ENCODE measurements around the gene NCBP1.

NCBP1 gene

DNA sequence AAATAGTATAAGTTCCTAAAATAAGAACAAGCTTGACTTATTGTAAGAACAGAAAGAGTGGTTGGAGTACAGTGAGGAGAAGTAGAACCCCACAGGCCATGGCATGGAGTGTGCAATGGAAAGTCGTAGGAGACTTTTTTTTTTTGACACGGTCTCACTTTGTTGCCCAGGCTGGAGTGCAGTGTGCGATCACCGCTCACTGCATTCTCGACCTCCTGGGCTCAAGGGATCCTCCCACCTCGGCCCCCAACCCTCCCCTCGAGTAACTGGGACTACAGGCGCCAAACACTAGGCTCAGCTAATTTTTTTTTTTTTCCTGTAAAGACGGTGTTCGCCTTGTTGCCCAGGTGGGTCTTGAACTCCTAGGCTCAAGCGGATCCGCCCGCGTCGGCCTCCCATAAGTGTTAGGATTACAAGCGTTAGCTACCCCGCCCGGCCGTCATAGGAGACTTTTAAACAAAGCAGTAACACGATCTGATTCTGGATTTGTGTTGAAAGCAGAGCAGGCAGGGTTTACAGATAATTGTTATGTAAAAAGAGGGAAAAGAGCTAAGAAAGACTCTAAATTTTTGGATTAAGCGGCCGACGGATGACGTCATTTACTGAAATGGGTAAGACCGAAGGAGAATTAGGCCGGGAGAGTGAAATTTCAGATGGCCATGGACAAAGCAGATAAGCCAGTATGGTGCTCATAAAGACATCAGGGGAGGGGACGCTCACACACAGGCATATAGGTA, 1.2 kb upstream of the NCBP1 start:
- no peak for TF ChIP-seq EZH2 (IDR thresholded peaks at IDR 0.05)
- no peak for TF ChIP-seq FOXP2 (optimal IDR thresholded peaks at IDR 0.05; ENCODE audit: control extremely low read depth, extremely low read length, insufficient read depth)
- TF ChIP-seq POLR2AphosphoS5 (IDR thresholded peaks at IDR 0.05; ENCODE audit: borderline replicate concordance, low read depth, low read length): no peak
- peak overlapping the region; percentile 100 for H3K27ac ChIP-seq
- H3K9me3 ChIP-seq (ENCODE audit: low read depth, low read length): no peaks in the 10 kb centered on the region
- H3K36me3 ChIP-seq (ENCODE audit: insufficient read depth, low read length): peaks cover under 1% of the 10 kb centered on the region
- DNase-seq (ENCODE audit: low read depth, low spot score): peak; percentile 48
- H3K9ac ChIP-seq (ENCODE audit: insufficient read length): peak overlapping the region; percentile 97
- peak overlapping the region; percentile 100 for H3K4me3 ChIP-seq

GRCh38 chr9:97633859-97634490, 354 bp downstream of the NCBP1 start:
- DNase-seq (ENCODE audit: low read depth, low spot score): no peak
- Histone ChIP-seq H3K4me3 (peak overlapping the region; percentile 100), H3K9me3 (ENCODE audit: low read depth, low read length) (no peaks in the 10 kb centered on the region), H3K27ac (peak overlapping the region; percentile 100), H3K9ac (ENCODE audit: insufficient read length) (peak overlapping the region; percentile 97), H3K36me3 (ENCODE audit: insufficient read depth, low read length) (no peaks in the 10 kb centered on the region)
- TF ChIP-seq EZH2 (IDR thresholded peaks at IDR 0.05) (no peak), FOXP2 (optimal IDR thresholded peaks at IDR 0.05; ENCODE audit: control extremely low read depth, extremely low read length, insufficient read depth) (no peak), POLR2AphosphoS5 (IDR thresholded peaks at IDR 0.05; ENCODE audit: borderline replicate concordance, low read depth, low read length) (no peak)

- Histone ChIP-seq H3K27ac (no peak overlapping the region), H3K9ac (ENCODE audit: insufficient read length) (peak overlapping the region; percentile 97), H3K9me3 (ENCODE audit: low read depth, low read length) (no peaks in the 10 kb centered on the region), H3K4me3 (peak overlapping the region; percentile 100), H3K36me3 (ENCODE audit: insufficient read depth, low read length) (peaks cover 2% of the 10 kb centered on the region; the same call in 1 of the 2 replicates)
- no peak for DNase-seq (ENCODE audit: low read depth, low spot score)
- TF ChIP-seq EZH2 (IDR thresholded peaks at IDR 0.05) (no peak), FOXP2 (optimal IDR thresholded peaks at IDR 0.05; ENCODE audit: control extremely low read depth, extremely low read length, insufficient read depth) (no peak), POLR2AphosphoS5 (IDR thresholded peaks at IDR 0.05; ENCODE audit: borderline replicate concordance, low read depth, low read length) (no peak)
Observed at GRCh38 chr9:97635026-97635425, 1.4 kb downstream of the NCBP1 start.

- Histone ChIP-seq H3K36me3 (ENCODE audit: insufficient read depth, low read length) (peaks cover 18% of the 10 kb centered on the region), H3K9ac (ENCODE audit: insufficient read length) (peak overlapping the region; percentile 42), H3K27ac (no peak overlapping the region), H3K9me3 (ENCODE audit: low read depth, low read length) (no peaks in the 10 kb centered on the region), H3K4me3 (peak overlapping the region; percentile 14; the same call in 1 of the 2 replicates)
- DNase-seq (ENCODE audit: low read depth, low spot score): no peak
- TF ChIP-seq FOXP2 (optimal IDR thresholded peaks at IDR 0.05; ENCODE audit: control extremely low read depth, extremely low read length, insufficient read depth): no peak
- TF ChIP-seq EZH2 (IDR thresholded peaks at IDR 0.05): no peak
- TF ChIP-seq POLR2AphosphoS5 (IDR thresholded peaks at IDR 0.05; ENCODE audit: borderline replicate concordance, low read depth, low read length): no peak
Observed at GRCh38 chr9:97636903-97637302, 3.3 kb downstream of the NCBP1 start.

- H3K9me3 ChIP-seq (ENCODE audit: low read depth, low read length): no peaks in the 10 kb centered on the region
- H3K9ac ChIP-seq (ENCODE audit: insufficient read length): no peak overlapping the region
- peaks cover 36% of the 10 kb centered on the region for H3K36me3 ChIP-seq (ENCODE audit: insufficient read depth, low read length)
- TF ChIP-seq FOXP2 (optimal IDR thresholded peaks at IDR 0.05; ENCODE audit: control extremely low read depth, extremely low read length, insufficient read depth) (no peak), POLR2AphosphoS5 (IDR thresholded peaks at IDR 0.05; ENCODE audit: borderline replicate concordance, low read depth, low read length) (no peak), EZH2 (IDR thresholded peaks at IDR 0.05) (no peak)
- no peak overlapping the region for H3K4me3 ChIP-seq
- DNase-seq (ENCODE audit: low read depth, low spot score): no peak
- H3K27ac ChIP-seq: no peak overlapping the region
Observed at GRCh38 chr9:97638666-97639065, 5.0 kb downstream of the NCBP1 start.

- H3K9ac ChIP-seq (ENCODE audit: insufficient read length): no peak overlapping the region
- TF ChIP-seq EZH2 (IDR thresholded peaks at IDR 0.05) (no peak), POLR2AphosphoS5 (IDR thresholded peaks at IDR 0.05; ENCODE audit: borderline replicate concordance, low read depth, low read length) (no peak), FOXP2 (optimal IDR thresholded peaks at IDR 0.05; ENCODE audit: control extremely low read depth, extremely low read length, insufficient read depth) (no peak)
- H3K27ac ChIP-seq: no peak overlapping the region
- H3K9me3 ChIP-seq (ENCODE audit: low read depth, low read length): no peaks in the 10 kb centered on the region
- H3K36me3 ChIP-seq (ENCODE audit: insufficient read depth, low read length): peaks cover 52% of the 10 kb centered on the region
- no peak for DNase-seq (ENCODE audit: low read depth, low spot score)
- no peak overlapping the region for H3K4me3 ChIP-seq
Observed at GRCh38 chr9:97640325-97640724, 6.7 kb downstream of the NCBP1 start.

DNA sequence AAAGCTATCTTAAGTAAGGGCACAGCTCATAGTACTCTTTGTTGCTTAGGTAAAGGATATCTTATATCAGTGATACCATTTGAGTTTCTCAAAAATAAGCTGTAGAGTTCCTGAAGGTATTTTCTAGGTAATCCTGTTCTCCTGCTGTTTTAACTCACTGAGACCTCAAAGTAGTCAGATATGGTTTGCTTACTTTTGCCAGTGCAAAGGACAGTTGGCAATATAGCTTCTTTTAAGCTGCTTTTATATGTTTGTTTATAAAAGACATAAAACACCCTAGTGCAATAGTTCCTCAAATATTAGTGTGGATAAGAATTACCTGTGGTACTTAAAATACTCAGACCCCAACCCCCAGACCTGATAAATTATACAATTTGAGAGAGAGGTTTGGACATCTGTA, 12.1 kb downstream of the NCBP1 start:
- Histone ChIP-seq H3K36me3 (ENCODE audit: insufficient read depth, low read length) (peaks cover 92% of the 10 kb centered on the region), H3K27ac (no peak overlapping the region), H3K9ac (ENCODE audit: insufficient read length) (no peak overlapping the region), H3K9me3 (ENCODE audit: low read depth, low read length) (no peaks in the 10 kb centered on the region), H3K4me3 (no peak overlapping the region)
- no peak for TF ChIP-seq FOXP2 (optimal IDR thresholded peaks at IDR 0.05; ENCODE audit: control extremely low read depth, extremely low read length, insufficient read depth)
- no peak for TF ChIP-seq POLR2AphosphoS5 (IDR thresholded peaks at IDR 0.05; ENCODE audit: borderline replicate concordance, low read depth, low read length)
- TF ChIP-seq EZH2 (IDR thresholded peaks at IDR 0.05): no peak
- no peak for DNase-seq (ENCODE audit: low read depth, low spot score)

GRCh38 chr9:97647996-97648395, 14.4 kb downstream of the NCBP1 start:
- TF ChIP-seq EZH2 (IDR thresholded peaks at IDR 0.05) (no peak), FOXP2 (optimal IDR thresholded peaks at IDR 0.05; ENCODE audit: control extremely low read depth, extremely low read length, insufficient read depth) (no peak), POLR2AphosphoS5 (IDR thresholded peaks at IDR 0.05; ENCODE audit: borderline replicate concordance, low read depth, low read length) (no peak)
- no peak overlapping the region for H3K9ac ChIP-seq (ENCODE audit: insufficient read length)
- H3K4me3 ChIP-seq: no peak overlapping the region
- H3K27ac ChIP-seq: no peak overlapping the region
- DNase-seq (ENCODE audit: low read depth, low spot score): no peak
- H3K9me3 ChIP-seq (ENCODE audit: low read depth, low read length): no peaks in the 10 kb centered on the region
- H3K36me3 ChIP-seq (ENCODE audit: insufficient read depth, low read length): peaks cover 90% of the 10 kb centered on the region
